HG02870 (cell line): ENCODE measurements around the gene NPAS1.

ENCODE experiments used
- ATAC-seq: cut with Tn5 transposase; IDR thresholded peaks from one replicate; pipeline ENCODE4 v1.9.1; 2021; ENCODE audit warnings: mild to moderate bottlenecking, moderate library complexity; ENCODE audit not compliant: unreplicated experiment

The NPAS1 gene

DNA sequence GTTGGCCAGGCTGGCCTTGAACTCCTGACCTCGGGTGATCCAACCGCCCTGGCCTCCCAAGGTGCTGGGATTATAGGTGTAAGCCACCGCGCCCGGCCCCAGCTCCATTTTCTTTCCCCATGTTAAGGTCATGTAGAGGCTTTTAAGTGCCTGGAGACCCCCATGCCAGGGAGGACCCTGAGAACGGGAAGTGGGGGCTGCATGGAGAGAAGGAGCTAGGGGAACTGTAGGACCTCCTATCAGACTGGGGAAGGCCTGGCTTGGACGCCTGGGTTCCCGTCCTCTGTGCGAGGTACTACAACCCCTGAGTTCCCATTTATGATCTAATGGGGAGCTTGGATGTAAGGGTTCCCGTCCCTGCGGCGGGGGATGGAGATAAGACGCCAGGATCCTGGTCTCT, 714 bp upstream of the NPAS1 start:
- ATAC-seq, result no peak

DNA sequence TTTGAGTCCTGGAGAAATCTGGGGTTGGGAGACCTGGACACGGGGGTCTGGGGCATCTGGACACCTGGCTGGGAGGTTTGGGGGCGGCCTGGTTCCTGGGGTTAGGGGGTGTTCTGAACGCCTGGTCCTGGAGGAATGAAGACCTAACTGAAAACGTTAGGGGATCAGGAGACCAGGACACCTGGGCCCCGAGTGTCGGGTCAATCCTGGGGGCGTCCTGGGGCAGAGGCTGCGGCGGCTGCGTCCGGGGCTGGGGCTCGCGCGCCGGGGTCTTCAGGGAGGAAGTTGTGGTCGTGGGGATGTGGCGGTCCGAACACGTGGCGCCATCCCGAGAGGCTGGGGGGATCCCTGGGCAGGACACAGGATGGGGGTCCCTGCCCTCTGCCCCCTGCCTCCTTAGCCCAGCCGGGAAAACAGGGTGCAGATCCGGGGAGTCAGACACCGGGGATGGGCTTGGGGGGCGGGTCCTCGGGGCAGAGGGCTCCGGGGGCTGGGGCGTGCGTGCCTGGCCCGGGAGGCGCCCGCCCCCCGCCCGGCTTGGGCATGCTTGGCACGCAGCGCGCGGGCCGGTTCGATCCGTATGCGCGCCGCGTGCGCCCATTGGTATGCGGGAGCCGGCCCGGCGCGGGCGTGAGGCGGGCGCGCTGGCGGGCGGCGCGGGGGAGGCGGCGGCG, 632 bp downstream of the NPAS1 start:
- ATAC-seq, result no peak

DNA sequence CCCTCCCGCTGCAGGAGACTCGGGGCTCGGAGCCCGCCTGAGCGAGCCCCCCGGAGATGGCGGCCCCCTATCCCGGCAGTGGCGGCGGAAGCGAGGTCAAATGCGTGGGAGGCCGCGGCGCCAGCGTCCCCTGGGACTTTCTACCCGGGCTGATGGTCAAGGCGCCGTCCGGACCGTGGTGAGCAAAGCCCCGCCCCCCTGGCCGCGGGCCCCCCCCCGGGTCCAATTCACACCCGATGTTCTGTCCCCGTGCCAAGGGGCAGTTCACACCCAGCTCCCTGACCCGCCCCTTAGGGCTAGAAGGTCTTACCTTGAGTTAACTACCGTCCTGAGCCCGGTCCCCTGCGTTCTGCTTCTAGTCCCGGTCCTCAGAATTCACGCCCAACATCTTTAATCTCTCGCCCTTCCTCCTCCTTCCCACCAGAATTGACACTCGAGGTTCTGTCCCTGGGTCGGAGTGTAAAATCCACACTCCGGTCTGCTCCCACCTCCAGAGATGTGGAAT, 1.4 kb downstream of the NPAS1 start:
- ATAC-seq, result no peak

DNA sequence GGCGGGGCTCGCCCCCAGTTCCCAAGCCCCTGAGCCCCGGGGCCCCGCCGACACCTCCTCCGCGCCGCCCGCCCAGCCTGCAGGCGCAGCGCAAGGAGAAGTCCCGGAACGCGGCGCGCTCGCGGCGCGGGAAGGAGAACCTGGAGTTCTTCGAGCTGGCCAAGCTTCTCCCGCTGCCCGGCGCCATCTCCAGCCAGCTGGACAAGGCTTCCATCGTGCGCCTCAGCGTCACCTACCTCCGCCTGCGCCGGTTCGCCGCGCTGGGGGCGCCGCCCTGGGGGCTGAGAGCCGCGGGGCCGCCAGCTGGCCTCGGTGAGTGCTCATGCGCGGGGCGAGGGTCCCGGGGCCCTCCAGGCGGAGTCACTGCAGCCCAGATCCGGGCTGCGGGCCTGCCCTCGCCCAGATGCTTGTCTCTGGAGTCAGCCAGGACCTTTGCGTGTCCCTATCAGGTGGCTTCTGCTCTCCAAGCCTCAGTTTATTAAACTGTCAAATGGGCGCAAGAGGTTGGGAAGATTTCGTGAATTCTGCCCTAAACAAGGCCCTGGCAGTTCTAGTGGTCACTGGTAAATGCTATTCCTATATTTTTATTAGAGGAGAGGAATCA, 2.0 kb downstream of the NPAS1 start:
- ATAC-seq, result no peak

DNA sequence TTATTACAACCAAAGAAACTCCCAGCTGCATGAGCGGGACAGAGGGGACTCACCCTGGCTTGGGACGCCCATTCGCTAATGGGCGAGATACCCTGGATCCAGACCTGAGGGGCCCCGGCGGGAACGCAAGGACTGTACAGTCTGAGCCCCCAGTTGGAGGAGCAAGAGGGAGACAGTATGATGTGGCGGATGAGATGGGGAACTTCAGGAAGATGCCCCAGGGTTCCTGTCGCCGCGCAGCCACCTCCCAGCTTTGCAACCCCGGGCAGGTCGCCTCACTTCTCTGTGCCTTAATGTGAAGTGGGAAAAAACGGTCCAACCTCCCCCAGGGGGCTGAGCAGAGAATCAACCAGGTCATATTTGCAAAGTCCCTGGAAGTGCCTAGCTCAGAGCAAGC, 2.5 kb downstream of the NPAS1 start:
- no peak for ATAC-seq

DNA sequence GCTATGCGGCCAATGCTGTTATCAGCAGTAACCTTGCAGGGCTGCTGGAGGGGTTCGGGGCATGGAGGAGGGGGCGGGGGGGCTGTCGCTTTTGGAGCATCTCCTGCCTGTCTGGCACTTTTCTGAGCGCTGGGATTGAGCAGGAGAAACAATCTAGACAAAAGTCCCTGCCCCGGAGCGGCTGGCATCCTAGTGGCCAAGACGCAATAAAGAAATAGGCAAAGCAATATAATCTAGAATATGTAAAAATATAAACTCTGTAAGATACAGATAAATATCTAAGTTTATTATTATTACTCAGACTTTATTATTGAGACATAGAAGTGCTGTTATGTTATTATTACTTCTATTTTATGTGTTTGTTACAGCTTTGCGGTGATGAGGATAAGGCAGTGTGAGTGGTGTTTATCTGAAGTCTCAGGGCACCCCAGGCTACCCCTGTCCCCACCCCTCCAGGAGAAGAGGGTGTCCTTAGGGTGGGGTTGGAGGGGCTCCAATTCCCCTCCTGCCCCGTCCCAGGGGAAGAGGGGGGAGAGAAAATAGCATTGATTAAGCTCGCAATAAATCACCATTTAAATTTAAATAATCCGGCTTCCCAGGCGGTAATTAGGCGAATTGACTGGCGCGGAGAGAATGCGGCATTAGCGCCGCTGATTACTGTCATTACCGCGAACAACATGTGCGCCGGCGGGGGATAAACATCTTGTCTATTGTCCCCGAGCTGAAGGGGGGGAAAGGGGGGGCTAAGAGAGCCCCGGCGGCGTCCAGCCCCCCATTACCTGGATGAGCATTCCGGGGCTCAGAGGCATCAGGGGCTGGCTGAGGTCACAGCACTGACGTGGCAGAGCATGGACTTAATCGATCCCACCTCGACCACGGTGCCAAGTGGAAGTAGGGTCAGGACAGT, 3.2 kb downstream of the NPAS1 start:
- no peak for ATAC-seq

DNA sequence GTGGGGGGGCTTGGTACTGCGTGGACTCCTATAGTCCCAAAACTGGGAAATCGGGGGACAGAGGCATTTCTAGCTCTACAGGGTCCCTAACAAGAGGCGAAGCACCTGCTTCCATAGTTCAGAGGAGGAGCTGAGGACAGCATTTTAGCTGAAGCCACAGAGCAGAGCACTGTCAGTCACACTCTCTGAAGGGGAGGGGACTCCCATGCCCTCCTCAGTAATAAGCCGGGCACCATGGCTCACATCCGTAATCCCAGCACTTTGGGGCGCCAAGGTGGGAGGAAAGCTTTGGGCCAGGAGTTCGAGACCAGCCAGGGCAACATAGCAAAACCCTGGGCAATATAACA, 3.8 kb downstream of the NPAS1 start:
- ATAC-seq, result no peak

DNA sequence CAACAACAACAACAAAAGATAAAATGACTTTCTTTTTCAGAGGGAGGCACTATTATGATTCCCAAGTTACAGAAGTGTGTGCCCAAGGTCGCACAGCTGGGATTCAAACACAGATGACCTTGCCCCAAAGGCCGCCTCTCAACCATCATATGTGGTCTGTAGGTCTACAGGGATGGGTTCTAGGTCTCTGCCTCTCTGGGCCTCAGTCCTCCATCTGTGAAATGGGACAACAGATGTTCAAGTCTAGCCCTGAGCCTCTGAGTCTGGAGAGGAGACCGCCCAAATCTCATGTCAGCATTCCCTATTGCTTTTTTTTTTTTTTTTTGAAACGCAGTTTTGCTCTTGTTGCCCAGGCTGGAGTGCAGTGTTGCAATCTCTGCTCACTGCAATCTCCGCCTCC, 4.9 kb downstream of the NPAS1 start:
- no peak for ATAC-seq

DNA sequence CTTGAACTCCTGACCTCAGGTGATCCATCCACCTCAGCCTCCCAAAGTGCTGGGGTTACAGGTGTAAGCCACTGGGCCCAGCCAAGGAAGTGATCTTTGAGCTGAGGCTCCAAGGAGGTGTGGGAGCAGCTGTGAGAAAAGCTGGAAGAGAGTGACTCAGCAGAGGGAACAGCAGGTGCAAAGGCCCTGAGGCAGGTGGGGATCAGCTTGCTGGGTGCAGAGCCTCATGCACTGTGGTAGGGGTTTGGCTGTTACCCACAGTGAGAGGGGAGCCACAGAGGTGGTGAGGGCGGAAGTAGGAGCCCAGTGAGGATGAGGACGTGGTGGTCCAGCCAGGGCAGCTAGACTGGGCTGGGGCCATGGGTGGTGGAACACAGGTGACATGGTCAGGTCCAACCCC, 6.5 kb downstream of the NPAS1 start:
- no peak for ATAC-seq

DNA sequence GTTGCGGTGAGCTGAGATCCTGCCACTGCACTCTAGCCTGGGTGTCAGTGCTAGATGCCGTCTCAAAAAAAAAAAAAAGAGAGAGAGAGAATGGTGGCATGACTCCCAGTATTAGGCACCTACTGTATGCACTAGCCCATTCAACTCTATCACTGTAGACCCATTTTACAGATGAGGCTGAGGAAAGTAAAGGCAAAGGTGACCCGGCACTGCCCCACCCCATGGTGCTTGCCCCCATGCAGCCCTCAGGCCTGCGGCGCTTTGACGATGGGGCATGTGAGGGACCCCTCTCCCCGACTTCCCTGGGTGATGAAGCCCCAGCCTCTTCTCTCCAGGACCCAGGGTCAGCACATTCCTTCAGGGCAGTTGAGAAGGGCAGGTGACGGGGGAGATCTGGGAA, 7.3 kb downstream of the NPAS1 start:
- ATAC-seq, result no peak

DNA sequence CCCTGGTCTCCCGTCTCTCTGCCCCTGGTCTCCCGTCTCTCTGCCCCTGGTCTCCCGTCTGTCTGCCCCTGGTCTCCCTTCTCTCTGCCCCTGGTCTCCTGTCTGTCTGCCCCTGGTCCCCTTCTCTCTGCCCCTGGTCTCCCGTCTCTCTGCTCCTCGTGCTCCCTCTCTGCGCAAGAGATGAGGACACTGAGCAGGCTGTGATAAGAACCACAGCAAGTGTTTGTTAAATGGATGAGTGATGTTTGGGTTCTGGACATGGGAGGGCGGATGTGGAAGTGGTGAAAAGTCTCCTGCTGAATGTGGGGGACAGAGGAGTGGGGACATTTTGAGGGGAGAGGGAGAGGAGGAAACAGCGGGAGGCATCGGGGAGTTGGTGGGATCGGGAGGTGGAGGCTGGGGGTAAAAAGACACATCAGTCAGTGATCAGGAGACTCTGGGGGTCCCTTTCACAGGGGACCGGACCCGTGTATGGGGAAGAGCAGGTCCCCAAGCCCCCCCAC, 8.0 kb downstream of the NPAS1 start:
- ATAC-seq, result no peak

DNA sequence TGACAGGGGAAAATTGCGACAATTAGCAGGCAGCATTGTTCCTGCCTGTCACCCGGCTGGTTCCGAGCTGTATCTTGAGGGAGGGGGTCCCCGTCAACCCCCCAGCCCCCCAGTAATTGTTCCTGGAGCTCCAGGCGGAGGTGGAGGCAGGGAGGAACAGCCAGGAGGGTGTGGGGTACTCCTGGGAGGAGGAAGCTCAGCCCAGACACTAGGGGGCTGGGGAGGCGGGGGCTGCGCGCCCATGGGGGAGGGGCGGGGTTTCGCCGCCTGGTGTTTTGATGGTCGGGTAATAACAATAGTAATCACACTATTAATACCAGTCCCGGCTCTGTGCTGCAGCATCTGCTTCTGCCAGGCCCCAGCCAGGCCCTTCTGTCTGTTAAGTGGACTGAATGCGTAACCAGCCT, 8.6 kb downstream of the NPAS1 start:
- ATAC-seq, result no peak

DNA sequence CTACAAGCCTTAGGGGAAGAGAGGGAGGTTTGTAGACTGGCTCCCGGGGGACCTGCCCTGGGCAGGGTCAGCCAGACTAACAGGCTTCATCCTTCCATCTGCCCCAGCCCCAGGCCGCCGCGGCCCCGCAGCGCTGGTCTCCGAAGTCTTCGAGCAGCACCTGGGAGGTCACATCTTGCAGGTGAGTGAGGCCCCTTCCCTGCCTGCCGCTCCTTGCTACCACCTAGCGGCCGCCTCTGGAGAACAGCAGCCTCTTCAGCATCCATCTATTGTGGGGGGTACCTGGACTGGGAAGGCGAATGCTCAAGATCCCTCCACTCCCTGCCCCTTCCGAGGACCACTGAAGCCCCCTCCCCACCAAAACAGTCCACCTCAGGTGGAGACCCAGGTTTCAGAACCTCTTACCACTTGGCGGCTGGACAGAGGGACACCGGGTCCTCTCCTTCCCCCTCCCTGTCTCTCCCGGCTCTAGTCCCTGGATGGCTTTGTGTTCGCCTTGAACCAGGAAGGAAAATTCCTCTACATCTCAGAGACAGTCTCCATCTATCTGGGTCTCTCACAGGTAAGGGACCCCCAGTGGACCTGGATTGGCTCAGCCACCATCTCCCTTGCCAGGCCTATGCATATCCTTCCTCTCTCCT, 12.7 kb downstream of the NPAS1 start:
- no peak for ATAC-seq

DNA sequence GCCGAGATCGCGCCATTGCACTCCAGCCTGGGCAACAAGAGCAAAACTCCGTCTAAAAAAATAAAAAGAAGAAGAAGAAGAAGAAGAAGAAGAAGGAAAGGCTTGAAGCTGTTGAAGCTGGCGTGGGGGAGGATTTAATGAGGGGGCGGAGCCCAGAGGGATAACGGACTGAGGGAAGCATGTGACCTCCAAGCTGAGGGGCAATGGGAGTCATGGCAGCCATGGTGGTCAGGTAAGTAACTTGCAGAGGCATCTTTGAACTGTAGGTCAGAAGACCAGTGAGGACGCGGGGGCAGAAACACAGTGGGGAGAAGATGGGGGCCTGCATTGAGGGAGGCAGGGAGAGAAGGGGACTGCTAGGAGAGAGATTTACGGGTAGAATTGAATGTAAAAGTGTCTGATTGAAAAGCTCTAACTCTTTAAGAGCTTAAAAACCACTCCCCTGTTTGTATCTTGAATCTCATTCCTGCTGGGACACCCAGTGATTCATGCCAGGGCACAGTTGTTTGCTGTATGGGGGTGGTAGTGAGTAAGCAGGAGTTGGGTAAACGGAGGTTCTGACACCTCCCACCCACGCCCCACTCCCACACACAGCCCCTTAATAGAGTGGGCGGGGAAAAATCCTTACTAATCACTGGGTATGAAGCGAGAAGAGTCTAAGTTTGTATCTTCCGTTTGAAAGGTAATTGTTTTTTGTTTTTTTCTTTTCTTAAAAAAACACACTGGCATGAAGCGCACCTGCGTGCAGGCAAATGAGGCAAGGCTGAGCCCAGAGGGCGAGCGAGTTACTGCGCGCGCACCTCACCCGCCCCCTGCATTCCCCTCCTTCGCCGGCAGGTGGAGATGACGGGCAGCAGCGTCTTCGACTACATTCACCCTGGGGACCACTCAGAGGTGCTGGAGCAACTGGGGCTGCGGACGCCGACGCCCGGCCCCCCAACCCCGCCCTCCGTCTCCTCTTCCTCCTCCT, 15.8 kb downstream of the NPAS1 start:
- peak; percentile 84 for ATAC-seq

DNA sequence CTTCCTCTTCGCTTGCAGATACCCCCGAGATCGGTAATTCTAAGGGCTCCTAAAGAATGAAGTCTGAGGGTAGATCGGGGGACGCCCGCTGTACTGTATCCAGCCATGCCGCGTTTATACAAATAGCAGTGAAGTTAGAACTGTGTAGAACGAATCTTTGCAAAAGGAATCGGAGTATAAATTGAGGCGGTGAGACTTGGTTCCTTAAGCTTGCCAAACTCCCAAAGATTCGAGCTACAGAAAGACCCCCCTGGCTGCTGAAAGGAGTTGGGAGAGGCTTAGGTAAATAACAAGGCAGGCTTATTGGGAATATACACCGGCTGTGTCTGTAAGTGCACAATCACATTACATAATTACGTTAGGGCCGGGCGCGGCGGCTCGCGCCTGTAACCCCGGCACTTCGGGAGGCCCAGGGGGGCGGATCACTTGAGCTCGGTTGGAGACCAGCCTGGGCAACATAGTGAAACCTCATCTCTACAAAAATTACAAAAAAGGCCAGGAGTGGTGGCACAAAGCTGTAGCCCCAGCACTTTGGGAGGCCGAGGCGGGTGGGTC, 16.5 kb downstream of the NPAS1 start:
- no peak for ATAC-seq

DNA sequence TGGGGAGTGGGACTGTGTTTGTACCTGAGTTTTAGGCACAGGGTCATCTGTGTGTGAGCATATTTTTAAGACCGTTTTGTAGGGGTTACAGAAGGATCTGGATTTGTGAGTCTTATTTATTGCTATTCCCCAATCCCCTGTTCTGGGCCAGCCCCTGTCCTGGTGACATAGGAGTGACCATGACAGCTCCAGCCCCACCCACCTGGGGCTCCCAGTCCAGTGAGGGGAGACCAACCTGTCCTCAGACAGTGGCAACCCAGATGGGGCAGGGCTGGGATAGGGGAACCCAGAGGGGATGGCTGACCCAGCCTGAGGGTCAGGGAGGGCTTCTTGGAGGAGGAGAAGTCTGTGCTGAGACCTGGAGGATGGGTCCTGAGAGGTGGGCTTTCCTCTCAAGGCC, 18.1 kb downstream of the NPAS1 start:
- no peak for ATAC-seq

DNA sequence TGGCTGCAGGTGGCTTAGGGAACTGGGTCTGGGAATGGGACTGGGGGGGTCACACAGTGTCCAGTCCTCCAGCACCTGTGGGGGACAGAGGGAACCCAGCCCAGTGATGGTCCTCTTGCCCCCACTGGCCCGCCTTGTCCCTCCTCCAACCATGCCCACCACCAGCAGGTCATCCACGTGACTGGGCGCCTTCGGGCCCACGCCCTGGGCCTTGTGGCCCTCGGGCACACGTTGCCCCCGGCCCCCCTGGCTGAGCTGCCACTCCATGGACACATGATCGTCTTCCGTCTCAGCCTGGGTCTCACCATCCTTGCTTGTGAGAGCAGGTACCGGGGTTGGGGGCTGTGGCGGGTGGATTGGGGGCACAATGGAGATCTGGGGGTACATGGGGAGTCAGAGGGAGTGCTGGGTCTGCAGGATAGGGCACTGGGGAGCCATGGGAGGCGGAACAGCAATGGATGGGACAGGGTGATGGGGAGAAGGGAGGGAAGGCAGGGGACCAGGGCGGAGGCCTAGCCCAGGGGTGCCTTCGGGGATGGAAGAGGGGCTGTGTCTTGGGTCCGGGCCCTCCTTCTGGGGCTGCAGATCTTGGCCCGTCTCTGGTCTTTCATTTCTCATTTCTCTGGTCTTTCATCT, 19.7 kb downstream of the NPAS1 start:
- no peak for ATAC-seq

DNA sequence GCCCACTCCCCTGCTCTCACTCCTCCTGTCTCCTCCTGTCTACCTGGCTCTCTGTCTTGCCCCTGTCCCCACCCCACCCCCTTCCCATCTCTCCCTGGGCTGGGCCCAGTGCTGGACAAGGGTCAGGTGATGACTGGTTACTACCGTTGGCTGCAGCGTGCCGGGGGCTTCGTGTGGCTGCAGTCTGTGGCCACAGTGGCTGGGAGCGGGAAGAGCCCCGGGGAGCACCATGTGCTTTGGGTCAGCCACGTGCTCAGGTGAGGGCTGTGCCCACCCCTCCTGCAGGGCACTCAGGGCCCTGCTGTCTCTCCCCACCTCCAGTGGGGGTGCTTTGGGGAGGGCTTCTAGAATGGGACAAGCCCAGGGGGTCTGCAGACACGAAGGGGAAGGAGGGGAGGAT, 21.2 kb downstream of the NPAS1 start:
- ATAC-seq, result no peak
